GM21529 (cell line): ENCODE measurements around the gene RNF227.

Experiments
- ATAC-seq: cut with Tn5 transposase; IDR thresholded peaks from one replicate; pipeline ENCODE4 v1.9.1; 2021; ENCODE audit not compliant: unreplicated experiment

Gene RNF227

DNA sequence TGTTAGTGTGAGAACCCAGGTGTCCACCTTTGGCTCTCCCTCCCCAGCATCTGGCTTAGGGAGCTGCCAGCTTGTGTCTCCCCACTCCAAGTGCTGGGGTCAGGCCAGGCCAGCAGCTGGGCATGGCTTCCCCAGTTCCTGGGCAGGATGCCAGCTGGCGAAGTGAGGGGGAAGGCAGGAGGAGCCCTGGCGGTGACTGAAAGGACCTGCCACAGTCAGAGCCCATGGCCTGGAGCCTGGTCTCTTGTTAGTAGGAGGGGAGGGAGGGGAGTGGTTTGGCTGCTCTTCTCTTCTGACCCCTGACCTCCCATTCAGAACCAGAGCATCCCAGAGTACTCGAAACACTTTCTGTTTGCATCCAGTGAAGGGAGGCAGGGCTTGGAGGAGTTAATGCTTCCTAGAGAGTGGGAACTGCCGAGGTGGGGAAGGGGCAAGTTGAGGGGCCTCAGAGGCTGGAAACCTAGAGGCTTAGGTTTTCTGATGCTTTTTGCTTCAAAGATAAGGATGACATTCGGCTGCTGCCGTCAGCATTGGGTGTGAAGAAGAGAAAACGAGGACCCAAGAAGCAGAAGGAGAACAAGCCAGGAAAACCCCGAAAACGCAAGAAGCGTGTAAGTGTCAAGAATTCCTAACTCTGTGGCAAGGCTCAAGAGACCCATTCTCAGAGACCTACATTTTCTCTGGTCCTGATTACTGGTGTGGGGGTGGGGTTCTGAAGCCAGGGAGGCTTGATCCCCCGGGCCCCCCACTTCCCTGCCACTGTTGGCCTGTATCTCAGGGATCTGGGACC is 26.7 kb downstream of the RNF227 start:
- ATAC-seq = no peak

DNA sequence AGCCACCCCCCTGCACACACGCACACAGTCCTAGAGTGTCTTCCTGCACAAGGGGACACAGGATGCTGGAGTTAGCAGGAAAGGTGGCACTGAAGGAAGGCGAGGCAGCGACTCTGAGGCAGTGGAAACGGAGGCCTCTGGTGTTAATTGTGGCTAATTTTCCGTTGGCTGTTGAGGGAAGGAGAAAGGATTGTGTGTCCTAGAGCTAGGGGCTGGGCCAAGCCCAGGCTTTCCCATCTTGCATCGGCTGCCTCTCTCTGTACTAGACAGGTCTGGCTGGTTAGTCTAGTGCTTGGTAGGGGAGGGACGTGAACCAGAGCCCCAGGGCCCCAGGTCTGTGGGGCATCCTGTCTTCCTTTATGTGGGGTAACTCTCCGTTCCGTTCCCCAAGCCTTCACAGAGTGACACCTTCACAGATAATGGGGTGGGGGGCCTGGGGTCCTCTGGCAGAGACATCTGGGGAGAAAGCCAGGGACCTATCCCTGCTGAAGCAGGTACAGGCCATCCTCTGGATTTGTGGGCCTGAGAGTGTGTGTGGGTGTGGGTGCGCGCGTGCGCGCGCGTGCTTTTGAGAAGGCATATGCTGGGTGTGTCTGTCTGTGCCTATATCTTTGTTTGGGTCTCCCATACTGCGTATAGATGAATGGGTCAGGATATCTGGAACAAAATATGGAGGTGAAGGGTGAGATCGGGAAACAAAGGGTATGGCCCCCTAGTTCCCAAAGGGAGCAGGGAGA is 27.7 kb downstream of the RNF227 start, which contains the start of gene CHD3:
CHD3 (plus strand) TSS at position 606 of the 737 bp plus-strand sequence. CDS start 212 bp downstream, outside the sequence.
- no peak for ATAC-seq

DNA sequence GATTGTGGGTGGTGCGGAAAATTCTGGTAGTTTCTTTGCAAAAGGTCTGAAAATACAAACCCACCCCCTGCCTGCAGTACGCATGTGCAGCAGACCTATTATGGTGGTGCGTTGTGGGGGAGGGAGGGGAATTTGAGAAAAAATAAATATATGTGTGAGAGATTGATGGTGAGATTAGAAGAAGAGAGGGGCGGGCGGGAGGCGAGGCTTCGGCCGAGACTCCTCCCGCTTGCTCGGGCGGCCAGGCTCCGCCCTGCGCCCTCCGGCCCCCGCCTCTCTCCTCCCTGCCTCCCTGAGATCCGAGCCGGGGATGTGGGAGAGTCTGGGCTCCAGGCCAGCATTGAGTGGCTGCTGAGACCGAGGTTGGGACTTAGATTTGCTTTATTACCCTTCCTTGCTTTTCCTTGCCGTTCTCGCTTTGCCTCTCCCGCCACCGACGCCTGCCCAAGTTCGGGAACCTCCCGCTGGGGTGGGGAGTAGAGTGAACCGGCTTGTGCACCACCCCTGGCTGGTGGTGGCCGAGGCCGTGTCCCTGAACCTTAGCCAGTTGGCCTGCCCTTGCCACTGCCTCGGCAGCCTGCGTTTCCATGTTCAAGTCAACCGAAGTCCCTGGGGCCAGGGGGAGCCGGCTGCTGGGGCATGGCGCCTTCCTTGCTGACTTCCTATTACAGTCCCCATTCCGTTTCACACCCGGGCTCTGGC is 28.5 kb downstream of the RNF227 start:
- ATAC-seq = peak; percentile 53

DNA sequence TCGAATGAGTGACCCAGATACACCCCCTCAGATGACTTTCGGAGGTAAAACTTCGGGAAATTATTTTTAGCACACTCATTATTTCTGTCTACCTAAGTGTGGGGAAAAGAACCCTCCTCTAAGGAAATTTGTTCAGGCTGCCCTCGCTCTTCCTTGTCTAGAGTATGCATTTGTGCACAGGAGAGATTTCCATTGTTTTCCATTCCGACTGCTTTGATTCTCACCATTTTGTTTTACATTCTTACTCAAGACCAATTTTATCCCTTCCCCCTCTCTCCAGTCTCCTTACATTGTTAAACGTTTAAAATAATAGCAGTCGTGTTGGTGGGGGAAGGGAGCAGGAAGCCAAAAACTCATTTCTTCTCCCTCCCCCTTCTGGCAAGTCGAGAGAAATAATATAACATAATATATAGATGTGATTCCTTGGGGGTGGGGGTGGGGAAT is 29.0 kb downstream of the RNF227 start:
- no peak for ATAC-seq

DNA sequence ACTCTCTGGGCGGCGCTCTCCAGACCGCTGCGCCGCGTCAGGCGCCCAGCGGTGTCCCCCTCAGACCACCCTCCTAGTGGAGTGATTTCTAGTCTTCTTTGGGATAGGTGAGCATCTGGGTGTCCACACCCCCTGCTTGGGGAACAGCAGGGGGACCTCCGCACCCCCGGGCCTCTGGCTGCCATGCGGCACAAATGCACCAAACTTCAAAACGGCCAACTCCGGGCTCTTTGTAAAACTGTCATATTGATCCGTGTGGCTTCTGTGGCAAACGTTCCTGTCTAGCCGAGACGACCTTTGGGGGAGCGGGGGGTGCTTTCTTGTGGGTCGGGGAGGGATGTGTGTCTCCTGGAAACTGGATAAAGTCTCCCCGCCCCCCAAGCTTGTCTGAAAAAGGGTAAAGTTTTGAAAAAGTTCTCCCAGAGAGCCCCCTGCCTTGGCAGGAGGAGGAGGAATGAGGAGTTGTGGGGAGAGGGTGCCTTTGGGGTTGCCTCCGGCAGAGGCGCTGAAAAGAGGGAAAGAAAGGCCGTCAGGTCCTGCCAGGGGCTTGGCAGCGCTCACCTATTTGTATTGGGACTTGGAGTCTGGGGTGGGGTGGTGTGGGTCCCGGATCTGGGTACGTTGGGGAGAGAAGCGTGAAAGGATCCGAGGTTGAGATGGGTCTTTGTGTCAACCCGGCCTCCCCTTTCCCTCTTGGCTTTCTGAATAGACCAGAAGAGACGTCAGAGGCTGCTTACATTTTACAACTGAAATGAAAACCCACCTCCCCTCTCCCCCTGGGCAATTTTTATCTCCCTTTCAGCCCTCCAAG is 29.7 kb downstream of the RNF227 start:
- ATAC-seq = no peak

DNA sequence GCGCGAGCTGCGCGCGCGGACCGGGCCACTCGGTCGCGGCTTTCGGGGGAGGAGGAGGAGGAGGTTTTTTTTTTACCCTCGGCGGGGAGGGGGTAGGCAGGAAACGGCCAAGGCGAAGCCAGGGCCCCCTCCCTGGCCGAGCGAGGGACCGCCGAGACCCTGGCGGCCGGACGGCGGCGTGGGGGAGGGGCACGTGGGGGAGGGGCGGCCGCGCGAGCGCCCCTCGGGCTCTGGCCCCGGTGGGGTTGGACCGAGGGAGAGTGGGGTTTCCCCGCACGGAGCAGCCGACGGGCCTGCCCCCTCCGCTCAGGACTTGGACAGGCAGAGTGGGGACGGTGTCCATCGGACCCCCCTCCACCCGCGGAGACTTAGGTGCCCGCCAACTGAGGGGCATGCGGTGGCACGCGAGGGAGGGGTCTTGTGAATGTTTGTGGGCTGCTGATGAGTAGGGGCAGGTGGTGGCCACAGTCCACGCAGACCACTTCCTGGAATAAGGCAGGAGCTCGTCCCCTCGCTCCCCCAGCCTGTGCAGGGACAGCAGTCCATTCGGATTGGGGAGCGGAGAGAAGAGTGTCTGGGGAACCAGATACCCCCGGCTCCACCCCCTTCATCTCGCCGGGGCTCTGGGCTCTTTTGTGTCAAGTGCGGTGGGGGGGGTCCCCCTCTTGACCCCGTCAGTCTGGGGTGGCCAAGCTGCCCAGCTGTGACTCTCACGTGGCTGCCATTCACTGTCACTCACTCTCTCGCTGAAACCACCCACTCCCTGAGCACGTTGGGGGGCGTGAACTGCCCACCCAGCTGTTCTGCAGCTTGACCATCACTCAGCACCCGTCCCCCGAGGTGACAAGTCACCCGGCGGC is 30.5 kb downstream of the RNF227 start:
- ATAC-seq = peak; percentile 30

DNA sequence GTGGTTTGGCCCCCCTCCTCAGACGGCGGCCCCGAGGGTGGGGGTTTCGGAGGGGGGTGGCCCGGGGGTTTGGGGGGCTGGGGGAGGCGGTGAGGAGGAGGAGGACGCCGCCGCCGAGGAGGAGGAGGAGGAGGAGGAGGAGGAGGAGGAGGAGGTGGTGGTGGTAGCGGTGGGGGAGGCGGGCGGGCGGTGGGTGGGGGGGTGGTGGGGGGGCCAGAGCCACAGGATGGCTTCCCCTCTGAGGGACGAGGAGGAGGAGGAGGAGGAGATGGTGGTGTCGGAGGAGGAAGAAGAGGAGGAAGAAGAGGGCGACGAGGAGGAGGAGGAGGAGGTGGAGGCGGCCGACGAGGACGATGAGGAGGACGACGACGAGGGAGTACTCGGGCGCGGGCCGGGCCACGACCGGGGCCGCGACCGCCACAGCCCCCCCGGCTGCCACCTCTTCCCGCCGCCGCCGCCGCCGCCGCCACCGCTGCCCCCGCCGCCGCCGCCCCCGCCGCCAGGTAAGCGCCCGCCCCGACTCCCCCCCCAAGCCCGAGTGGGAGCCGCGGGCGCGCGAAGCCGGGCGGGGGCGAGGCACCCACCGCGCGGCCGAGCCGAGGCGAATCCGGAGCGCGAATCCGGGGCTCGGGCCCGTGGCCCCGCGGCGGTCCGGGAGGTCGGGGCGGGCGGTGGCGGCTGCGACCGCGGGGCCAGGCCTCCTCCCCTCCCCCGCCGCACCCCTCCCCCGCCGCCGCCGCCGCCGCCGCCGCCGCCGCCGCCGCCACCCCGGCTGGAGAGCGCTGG is 31.3 kb downstream of the RNF227 start:
- ATAC-seq = peak; percentile 4

DNA sequence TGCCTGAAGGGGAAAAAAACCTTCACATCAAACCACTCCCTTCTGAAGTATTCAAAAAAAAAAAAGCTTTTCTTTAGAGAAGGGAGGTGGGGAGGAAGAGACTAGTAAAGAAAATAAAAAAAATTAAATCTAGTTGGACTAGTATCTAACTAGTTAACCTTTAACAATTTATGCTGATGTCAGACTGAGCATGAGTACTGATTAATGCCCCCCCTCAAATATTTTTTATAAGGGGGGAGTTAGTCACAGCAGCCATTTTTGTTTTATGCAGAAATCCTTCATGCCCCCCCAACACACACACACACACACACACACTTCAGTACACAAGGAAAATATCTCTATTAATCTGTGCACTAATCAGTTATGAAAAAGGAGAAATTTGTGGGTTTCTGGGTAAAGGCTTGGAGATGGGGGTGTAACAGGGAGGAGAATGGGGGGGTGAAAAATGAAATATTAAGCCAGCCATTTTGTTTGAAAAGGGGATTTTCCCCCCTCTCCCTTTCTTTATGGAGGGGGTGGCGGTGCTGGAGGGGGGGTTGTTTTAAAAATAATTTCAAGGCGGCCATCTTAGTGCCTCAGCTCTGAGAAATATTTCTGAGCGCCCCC is 32.2 kb downstream of the RNF227 start:
- no peak for ATAC-seq

DNA sequence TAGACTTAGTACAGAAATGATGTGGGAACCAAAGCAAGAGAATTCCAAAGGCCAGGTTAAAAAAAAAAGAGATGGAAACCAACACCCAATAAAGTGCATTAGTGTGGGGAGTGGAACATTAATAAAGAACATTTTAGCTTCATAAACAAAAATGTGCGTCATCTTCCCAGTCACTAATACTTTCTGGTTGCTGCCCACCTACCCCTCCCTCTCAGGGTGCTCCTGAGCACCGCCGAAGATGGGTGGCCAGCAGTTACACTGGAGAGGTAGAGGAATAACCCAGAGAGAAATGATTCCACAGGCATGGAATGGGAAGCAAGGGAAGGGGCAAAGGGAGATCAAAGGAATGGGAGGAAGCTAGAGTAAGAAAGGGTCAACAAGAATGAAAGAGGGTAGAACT is 33.5 kb downstream of the RNF227 start:
- ATAC-seq = no peak

DNA sequence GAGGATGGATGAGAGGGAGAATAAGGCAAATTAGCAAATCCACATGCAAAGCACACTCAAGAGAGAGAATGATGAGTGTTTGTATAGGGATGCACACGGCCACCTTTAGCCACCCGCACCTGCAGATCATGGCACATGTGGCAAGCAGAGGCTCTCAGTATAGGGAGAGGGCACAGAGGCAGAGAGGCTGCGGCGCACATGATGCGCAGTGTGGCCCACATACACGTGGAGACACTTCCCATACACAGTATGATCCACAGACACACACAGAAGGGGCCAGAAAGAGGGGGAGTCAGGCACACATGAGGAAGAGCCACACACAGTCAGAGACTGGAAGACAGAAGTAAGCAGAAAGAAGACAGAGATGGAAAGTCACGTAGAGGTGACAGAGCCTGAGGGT is 34.0 kb downstream of the RNF227 start:
- no peak for ATAC-seq

DNA sequence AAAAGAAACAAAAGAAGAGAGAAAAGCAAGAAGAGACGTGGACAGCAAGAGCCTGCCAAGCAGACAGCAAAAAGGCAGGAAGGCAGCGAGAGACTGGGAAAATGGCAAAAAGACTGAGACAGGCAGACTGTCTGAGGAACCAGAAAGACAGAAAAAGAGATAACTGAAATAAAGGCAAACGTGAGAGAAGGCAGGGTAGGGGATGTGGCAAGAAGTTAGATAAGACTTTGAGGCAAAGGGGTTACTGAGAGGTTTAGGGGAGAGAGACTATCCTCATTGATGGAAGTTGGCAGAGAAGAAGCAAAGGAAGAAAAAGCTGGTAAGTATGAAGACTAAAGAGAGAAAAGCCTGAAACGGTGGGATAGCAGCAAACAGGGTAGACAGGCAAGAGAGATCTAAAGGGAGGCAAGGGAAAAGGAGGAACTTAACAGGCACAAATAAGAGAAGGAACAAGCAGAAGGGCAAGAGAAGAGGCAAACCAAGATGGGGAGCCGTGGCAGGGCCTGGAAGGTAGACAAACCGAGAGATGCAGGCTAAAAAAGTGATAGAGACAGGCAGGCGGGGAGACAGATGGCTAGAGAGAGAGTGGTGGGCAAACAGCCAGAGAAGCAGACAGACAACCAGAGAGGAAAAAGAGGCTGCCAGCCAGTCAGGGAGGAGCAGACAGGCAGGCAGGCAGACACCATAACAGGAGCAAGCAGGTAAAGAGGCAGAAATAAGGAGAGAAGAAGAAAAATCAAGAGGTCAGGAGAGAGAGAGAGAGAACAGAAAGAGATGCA is 34.6 kb downstream of the RNF227 start:
- ATAC-seq = no peak

DNA sequence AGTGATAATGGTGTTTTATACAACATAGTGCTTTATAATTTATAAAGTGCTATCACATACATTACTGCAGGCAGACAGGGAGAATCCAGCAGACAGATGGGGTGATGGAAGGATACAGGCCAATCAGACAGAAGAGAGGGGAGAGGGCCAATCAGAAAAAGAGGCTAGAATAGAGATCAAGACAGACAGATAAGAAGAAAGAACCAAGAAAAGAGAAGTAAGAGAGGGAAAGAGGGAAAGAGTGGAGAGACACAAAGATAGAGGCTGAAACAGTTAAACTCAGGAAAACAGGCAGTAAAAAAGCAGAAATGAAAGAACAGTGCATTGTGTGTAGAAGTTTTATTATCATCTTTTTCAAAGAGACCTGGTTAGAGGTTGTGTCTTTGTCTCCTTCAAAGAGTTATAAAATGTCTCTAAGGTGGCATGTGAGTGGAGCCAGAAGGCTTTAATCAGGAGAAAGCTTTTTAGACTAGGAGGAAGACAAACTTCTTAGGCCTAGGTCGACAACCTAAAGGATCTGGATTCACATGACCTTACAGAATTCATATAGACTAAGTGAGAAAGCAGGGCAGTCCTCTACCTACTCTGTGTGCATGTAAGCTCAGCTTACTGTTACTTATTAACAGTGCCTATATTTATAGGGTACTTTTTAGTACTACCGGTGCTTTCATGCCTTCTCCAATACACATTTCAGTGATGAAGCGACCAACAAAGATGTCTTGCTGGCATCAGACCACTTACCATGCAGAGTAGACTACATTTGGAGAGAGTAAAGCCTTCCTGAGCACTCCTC is 35.8 kb downstream of the RNF227 start:
- no peak for ATAC-seq

DNA sequence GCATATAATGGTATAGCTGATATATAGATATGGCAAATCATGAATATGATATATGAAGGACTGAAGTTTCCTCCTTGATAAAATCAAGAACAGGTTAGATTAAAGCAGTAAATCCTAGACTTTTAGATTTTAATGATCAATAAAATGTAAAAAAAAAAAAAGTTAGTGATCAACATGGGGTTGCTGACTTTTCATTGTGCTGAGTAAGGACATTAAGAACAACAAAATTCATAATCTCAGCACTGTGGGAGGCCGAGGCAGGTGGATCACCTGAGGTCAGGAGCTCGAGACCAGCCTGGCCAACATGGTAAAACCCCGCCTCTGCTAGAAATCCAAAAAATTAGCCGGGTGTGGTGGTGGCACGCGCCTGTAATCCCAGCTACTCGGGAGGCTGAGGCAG is 37.9 kb downstream of the RNF227 start:
- no peak for ATAC-seq

DNA sequence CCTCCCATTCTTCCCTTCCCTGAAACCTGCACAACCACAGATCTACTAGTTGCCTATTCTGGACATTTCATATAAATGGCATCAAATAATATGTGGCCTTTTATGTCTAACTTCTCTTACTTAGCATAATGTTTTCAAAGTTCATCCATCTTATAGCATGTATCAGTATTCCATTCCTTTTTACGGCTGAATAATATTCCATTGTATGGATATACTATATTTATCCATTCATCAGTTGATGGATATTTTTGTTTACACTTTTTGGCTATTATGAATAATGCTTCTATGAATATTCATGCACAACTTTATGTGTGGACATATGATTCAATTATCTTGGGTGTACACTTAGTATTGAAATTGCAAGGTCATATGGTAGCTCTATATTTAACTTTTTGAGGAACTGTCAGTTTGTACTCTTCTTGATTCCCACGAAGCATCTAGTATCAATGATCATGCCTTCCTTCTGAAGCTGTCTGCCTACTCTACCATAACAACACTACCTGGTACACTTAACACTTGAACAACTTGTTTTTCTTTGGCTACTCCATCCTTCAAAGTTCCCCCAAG is 40.2 kb downstream of the RNF227 start:
- no peak for ATAC-seq

DNA sequence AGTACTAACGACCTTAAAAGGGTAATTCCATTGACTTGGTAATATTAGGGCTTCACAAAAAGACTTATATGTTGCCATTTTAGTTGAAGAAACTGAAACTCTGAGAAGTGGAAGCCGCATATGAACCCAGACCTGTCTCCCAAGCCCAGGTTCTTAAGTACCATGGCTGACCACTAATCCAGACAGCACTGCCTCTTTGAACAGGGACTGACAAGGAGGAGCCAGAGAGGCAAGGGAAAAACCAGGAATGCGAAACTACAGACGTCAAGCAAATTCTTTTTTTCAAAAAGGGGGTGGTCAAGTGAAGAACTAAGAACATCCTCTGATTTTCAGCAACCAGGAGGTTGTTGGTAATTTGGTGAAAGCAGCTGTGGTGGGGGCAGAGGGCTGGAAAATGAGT is 43.0 kb downstream of the RNF227 start:
- no peak for ATAC-seq

DNA sequence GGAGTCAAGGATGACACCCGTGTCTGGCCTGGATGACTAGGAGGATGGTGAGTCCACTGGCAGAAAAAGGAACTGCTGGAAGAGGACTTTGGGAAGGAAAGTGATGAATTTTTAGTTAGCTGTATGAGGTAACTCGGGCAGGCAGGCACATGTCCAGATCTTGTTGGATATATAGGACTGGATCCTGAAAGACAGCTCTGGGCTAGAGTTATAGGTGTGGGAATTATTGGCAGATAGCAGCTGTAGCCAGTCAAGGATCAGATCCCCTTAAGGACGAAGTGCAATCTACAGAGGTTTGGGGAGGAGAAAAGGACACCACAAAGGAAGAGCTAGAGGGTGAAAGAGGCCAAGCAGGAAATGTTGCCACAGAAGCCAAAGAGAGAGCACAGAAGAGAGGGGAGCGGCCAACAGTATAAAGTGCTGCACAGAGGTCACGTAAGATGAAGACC is 48.2 kb downstream of the RNF227 start:
- ATAC-seq = no peak
